GM19193 (cell line): ENCODE results near the gene BRI3BP.

Experiments
- POLR2A ChIP-seq: IDR thresholded peaks from 4 replicates; pipeline ENCODE4 v1.6.1; 2011; ENCODE audit not compliant: insufficient read depth, insufficient read length; ENCODE audit errors: extremely low read depth

BRI3BP gene

DNA sequence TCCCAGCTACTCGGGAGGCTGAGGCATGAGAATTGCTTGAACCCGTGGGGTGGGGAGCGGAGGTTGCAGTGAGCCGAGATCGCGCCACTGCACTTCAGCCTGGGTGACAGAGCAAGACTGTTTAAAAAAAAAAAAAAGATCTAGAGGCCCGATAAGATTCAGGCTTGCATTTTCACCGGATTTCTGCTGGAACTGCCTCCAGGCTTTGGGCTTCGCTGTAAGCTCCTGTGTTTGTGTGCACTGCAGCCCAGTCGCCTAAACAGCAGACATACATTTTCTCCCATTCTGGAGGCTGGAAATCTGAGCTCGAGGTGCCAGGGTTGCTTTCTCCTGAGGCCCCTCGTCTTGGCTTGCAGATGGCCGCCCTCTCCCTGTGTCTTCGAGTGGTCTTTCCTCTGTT, 12.2 kb downstream of the BRI3BP start:
- TF ChIP-seq POLR2A, result no peak

DNA sequence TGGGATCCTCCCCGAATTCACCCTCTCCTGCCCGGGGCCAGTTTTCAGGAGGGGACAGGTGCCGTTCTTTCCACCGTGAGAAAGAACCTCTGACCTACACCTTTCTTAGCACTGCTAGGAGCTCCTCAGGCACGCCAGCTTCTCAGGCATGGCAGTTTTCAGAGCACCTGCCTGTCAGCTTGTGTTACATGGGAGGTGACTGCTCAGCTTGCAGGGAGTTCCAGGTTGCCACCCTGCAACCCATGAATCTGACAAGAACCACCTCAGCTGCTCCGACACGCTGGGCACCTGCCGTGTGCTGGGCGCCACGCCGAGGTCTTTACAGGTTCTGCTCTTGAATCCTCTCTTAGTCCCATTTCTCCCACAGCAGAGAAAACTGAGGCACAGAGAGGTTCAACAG, 12.9 kb downstream of the BRI3BP start:
- no peak for TF ChIP-seq POLR2A

- no peak for TF ChIP-seq POLR2A
These were observed 20.5 kb downstream of the BRI3BP start for GRCh38 chr12:125013816-125014442.

- no peak for TF ChIP-seq POLR2A
These were observed 21.1 kb downstream of the BRI3BP start for GRCh38 chr12:125014526-125014925.

- TF ChIP-seq POLR2A, result no peak
These were observed 22.4 kb downstream of the BRI3BP start for GRCh38 chr12:125015680-125016310.

DNA sequence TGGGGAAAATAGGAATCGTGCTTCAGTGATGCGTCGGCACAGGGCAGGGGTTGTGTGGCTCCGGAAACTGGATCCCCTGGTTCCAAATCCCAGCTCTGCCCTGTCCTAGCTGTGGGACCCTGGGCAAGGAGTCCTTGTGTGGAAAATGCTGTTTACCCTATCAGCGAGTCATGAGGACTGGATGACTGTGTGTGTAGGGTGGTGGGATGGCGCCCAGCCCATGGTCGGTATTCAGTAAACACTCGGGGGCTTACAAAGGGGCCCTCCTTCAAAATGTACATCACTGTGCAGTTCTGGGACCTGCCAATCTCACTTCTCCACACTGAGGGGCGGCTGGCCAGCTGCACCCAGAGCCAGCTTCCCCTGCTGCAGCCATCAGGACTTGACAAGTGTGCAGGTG, 24.4 kb downstream of the BRI3BP start:
- TF ChIP-seq POLR2A, result no peak

DNA sequence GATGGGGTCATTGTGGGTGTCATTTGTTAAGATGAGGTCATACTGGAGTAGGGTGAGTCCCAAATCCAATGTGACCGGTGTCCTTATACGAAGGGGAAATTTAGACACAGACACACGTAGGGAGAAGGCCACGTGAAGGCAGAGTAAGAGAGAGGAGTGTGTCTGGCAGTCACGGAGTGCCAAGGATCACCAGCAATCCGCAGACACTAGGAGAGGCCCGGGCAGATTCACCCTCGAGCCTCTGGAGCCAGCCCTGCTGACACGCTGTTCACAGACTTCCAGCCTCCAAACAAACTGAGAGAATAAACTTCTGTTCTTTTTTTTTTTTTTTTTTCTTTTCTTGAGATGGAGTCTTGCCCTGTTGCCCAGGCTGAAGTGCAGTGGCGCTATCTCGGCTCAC, 24.9 kb downstream of the BRI3BP start:
- no peak for TF ChIP-seq POLR2A

- TF ChIP-seq POLR2A, result no peak
These were observed 27.7 kb downstream of the BRI3BP start for GRCh38 chr12:125021096-125021495.

DNA sequence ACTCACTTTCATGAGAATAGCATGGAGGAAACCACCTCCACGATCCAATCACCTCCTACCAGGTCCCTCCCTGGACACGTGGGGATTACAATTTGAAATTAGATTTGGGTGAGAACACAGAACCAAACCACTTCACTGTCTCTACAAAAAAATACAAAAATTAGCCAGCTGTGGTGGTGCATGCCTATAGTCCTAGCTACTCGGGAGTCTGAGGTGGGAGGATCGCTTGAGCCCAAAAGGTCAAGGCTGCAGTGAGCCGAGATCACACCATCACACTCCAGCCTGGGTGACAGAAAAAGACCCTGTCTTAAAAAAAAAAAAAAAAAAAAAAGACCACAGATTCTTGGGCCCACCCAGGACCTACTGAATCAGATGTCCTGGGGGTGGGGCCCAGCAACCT, 28.3 kb downstream of the BRI3BP start:
- TF ChIP-seq POLR2A, result no peak

DNA sequence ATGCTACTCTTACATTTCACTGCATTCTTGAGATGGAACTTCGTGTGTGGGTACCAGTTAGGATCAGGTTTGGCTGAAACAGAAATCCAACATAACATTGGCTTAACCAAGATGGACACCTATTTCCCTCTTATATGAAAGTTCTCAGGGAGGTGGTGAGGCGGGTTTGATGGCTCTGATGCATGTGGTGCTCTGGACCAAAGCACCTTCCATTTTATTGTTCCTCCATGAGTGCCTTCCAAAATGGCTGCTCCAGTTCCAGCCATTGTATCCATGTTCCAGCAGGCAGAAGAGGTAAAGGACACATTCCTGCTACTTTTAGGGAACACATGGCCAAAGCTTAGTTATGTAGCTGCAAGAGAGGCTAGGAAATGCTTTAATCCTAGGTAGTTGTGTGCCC, 29.6 kb downstream of the BRI3BP start:
- no peak for TF ChIP-seq POLR2A

- no peak for TF ChIP-seq POLR2A
These were observed 31.6 kb downstream of the BRI3BP start for GRCh38 chr12:125024949-125025563.

GRCh38 chr12:125025606-125026235, 32.3 kb downstream of the BRI3BP start:
- no peak for TF ChIP-seq POLR2A

DNA sequence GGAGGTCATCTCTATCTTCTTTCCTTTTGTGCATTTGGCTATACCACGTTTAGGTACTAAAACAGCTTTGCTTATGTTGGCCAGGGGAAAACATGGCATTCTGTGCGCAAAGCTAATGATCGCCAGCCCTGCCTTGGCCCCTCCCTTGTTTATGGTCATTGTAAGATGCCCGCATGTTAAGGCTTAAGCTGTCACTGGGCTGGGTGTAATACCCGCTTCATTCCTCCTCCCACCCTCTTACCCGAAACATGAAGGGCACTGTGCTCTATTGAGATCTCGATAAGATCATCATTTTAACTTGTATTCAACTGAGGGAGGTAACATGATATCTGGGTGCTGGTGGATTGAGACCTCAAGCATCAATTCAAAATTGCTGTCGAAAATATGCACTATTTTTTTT, 34.7 kb downstream of the BRI3BP start:
- TF ChIP-seq POLR2A, result no peak

- TF ChIP-seq POLR2A, result no peak
These were observed 36.4 kb downstream of the BRI3BP start for GRCh38 chr12:125029761-125030358.

DNA sequence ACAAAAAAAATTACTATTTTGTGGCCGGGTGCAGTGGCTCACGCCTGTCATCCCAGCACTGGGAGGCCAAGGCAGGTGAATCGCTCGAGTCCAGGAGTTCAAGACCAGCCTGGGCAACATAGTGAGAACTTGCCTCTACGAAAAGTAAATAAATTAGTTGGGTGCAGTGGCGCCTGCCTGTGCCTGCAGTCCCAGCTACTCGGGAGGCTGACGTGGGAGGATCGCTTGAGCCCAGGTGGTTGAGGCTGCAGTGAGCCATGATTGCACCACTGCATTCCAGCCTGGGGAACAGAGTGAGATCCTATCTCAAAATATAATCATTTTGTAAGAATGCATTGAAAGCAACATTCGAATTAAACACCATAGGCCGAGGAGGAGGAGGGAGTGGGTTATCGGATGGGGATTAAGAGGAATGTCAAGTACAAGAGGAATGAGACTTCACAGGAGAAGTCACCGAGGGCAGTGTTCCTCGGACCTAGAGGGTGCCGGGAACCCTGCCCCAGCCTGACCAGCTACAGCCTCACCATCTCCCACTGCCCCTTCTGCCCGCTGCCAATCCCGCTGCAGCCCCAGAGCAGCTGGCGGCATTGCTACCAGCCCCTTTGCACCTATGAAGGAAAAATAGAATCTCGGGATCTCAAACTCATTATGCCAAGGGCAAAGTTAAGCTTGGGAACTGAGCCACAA, 39.2 kb downstream of the BRI3BP start:
- no peak for TF ChIP-seq POLR2A
